ENCODE results near the gene NKD1.

The NKD1 gene

DNA sequence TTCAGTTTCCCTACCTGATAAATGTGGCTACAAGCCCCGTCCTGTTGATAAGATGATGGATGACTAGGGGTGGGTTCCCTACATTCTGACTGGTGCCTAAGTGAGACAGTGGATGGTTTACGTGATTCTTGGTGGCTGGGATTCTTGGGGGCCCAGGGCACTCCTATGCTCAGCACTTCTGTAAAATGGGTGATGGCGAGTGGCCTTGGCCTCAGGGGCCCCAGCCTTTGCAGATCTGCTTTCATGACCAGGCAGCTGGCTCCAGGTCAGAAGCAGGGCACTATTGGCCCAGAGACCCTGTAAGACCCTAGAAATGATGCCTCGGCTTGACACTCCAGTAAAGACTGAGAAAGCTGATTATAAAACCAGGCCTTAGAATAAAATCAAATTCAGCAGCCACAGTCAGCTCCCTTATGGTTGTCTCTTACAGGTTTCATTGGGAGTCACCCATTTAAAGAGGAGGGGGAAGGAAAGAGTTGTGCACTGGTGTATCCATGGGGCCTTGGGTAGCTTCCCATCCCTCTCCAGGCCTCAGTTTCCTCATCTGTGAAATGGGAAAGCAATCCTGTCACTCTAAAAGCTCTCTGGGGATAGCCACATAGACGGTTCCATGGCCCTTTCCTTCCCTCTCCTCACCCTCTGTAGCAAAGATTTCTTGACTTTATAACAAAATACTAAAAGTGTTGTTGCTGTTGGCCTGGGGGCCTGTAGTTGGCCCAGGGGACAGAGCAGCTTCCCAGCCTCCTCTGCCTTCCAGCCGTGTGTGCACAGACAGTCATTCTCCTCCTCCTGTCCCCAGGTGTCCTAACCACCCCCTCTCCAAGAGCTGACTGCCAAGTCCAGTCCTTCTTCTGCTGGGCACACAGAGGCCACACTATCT, 131.7 kb downstream of the NKD1 start:
- peak in 1 of 10 donors; percentile 42 for DNase-seq
- intact Hi-C loops (cut with DNase I): no loop called here

DNA sequence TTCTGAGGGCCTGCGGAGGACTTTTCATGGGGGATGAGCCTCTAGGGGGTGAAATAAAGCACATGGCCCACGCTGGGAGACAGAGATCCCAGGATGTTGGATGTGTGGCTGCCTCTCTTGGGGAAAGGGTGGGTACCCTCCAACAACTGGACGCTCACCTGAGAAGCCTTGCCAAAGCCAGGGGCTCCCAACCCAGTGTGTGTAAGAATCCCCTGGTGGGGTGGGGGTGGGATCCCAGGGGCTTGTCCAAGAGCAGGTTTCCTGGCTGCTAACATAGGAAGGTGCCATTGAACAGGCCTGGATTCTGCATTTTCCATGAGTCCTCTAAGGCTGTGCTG, 132.3 kb downstream of the NKD1 start:
- intact Hi-C loops (cut with DNase I): no loop called here
- peak in 1 of 10 donors; percentile 53 for DNase-seq

DNA sequence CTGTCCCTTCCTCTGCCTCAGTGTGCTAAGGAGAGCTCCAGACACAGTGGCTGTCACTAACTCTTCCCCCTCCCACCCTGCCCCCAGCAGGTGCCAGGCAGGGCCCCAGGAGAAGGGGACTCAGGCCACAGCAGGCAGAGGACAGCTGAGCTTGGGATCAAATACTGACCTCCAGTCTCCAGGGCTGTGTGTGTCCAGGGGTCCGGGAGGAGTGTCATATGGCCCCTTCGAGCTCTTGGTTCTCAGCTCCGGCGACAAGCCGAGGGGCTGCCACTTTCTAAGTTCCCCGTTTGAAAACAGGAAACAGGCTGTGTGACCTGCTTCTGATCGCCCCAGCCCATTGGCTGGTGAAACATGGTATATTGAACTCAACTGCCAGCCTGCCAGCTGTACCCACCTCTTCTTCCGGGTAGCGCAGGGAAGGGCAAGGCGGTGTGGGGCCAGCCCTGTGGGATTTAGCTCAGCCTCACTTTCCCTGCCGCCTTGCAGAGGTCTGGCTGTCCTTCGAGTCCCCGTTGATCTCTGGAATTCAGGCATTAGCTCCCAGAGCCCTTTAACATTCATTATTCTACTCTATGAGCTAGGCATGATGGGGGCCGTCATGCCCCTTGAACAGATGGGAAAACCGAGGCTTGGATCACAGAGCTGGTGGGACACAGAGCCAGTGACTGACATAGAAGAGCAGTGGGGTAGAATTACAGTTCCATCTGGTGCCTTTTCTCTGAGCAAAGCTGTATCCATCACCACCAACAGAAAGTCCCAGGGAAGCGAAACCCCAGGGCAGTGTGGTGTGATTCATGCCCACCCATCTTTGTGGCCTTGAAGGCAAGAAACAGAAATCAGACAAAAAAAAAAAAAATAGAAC, 133.1 kb downstream of the NKD1 start, which contains the start of gene SNX20:
SNX20 (minus strand) TSS at position 292 of the 865 bp plus-strand sequence. CDS start 3,786 bp downstream, outside the sequence.
- intact Hi-C loops (cut with DNase I): no loop called here
- DNase-seq: peak in 1 of 10 donors; percentile 67

DNA sequence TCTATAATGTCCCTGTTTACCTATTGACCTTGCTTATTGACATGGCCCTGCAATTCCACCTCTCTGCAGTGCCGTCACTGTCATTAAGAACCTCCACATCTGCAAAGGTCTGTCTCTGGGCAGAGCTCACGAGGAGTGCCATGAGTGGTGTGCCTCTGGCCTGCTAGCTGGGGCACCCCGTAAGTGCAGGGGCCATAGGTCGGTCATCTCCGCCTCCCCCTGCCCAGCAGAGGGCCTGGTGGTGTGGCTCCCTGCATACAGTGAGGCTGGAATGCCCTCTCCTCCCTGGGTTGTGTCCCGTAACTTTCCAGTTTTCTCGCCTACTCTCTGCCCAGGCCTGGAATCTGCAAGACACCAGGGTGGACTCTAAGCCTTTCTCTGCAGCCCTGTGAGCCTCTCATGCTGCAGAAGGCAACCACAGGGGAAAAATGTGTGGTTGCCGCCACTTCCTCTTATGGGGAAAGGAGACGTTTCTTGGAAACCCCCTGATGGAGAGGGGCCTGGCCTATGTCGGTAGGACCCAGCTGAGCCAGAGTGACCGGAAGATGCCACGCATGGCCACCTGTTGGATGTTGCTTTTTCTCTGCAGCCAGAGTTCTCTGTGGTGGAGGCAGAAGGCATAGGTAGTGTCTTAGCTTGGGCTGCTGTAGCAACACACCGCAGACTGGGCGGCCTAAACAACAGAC, 135.6 kb downstream of the NKD1 start:
- peak in 2 of 10 donors; percentile 67 to 82 for DNase-seq
- intact Hi-C loops (cut with DNase I): no loop called here

DNA sequence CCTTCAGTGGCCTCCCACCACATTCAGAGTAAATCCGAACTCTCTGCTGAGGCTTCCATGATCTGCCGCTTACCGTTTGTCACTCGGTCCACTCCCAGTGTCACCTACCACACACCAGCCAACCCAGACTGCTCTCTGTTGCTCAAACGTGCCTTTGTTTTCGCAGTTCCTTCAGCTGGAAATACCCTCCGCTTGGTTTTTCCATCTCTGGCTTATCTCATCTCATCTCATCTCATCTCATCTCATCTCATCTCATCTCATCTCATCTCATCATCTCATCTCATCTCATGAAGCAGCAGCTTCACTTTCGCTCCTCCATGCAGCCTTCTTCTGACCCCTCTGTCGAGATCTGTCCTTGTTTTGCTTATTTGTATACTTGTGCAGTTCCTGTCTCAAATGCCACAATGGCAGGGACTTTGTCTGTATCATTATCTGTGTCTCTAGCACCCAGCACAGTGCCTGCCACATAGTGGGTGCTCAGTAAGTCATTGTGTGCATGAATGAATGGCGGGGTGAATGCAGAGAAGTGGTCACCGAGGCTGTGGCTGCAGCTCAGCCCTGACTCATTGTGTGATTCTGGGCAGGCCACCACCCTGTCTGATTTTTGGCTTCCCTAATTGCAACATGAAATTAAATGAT, 136.7 kb downstream of the NKD1 start:
- no peak for DNase-seq
- intact Hi-C loops (cut with DNase I): no loop called here

DNA sequence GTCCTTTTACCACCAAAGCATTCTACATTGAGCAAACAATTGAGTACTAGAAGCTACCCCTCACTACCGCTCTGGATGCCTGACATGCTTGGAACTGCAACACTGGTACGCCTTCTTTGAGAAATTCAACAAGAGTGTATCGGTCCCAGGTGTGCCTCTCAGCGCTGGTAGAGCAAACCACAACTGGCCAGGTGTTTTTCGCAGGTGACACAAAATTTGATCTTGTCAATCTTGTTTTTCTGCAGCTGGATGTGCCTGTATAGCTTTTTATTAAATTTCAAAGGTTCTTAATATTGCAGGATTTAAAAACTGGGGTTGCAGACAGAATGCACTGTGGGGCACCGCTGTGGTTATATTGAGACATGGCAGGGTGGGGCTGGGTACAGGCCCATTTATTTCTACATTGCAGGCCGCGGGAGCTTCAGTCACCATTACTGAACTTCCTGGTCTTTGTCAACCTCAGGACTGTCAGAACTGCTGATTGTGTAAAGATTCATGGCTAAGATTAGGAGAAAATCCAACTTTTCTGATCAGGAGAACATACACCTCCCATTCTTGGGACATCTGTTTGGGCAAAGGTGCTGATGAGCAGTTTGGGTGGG, 137.4 kb downstream of the NKD1 start:
- intact Hi-C loops (cut with DNase I): no loop called here
- DNase-seq: no peak

DNA sequence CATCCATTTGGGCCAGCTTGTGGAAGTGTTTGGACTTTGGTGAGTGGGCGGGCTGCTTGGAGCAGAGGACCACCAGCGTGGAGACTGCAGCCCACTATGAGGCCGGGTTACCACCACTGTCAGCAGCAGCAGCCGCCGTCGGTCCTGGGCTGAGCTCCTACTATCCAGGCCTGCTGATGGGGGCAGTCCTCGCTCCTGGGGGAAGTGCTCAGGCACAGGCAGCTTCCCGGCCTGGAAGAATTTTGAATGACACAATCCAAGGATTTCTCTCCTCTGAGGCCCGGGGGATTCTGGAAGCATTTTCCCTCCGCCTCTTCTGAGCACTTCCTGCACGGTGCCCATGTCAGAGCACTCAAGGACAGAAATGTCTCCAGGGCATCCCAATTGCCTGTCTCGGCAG, 139.9 kb downstream of the NKD1 start:
- peak in 2 of 10 donors; percentile 47 to 59 for DNase-seq
- intact Hi-C loops (cut with DNase I): no loop called here

DNA sequence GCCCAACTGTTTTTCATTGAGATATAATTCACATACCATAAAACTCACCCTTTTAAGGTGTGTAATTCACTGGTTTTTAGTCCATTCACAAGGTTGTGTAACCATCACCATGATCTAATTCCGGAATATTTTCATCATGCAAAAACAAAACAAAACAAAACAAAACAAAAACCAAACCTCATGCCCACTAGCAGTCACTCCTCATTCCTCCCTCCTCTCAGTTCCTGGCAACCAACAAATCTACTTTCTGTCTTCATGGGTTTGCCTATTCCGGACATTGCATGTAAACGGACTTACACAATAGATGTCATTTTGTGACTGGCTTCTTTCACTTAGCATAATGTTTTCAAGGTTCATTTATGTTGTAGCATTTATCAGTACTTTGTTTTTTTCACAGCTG, 140.7 kb downstream of the NKD1 start:
- intact Hi-C loops (cut with DNase I): no loop called here
- no peak for DNase-seq

DNA sequence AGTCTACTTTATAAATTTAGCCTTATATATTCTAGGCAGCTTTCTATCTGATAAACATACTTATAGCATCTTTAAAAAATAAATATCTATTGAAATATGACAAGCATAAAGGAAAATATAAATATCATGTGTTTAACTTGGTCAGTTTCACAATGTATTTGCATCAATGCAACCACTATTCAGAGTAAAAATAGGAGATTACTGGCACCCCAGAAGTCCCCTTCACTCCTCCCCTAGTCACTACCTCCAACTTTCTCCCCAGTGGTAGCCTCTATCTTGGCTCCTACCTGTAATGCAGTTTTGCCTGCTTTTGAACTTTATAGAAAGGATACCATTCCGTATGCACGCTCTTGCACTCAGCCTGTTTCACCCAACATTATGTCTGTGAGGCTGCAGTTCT, 142.0 kb downstream of the NKD1 start:
- no peak for DNase-seq
- intact Hi-C loops (cut with DNase I): no loop called here

DNA sequence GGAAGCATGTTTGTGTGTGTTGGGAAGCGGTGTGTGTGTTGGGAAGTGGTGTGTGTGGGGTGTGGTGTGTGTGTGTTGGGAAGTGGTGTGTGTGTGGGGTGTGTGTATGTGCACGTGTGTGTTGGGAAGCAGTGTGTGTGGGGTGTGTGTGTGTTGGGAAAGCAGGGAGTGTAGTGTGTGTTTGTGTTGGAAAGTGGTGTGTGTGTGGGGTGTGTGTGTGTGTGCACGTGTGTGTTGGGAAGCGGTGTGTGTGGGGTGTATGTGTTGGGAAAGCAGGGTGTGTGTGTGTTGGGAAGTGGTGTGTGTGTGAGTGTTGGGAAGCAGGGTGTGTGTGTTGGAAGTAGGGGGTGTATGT, 144.4 kb downstream of the NKD1 start:
- DNase-seq: no peak
- intact Hi-C loops (cut with DNase I): no loop called here

DNA sequence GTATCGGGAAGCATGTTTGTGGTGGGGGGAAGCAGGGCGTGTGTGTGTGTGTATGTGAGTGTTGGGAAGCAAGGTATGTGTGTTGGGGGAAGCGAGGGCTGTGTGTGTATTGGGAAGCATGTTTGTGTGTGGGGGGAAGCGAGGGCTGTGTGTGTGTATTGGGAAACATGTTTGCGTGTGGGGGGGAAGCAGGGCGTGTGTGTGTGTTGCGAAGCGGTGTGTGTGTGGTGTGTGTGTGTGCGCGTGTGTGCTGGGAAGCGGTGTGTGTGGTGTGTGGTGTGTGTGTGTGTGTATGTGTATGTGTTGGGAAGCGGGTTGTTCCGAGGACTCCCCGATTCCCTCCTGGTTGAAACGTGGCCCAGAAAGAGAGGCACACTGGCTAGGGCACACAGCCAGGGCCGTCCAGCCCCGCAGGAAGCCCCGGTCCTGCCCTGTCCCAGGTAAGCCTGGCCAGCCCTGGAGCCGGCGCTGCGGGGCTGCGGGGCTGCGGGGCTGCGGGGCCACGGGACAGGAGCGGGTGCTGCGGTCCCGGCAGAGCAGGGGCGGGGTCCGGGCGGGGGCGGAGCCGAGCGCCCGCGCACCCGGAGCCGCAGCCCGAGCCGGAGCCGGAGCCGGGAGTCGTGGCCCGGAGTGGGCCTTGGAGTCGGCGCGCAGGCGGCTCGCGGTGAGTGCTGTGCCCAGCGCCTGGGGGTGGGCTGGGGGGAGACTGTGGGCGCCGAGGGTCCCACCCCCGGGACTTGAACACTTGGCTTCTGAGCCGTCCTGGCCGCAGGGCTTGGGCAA, 145.0 kb downstream of the NKD1 start, which contains the start of gene NOD2:
NOD2 (plus strand) TSS at position 608 of the 783 bp plus-strand sequence. CDS start 5,890 bp downstream, outside the sequence.
- no peak for DNase-seq
- intact Hi-C loops (cut with DNase I): no loop called here

DNA sequence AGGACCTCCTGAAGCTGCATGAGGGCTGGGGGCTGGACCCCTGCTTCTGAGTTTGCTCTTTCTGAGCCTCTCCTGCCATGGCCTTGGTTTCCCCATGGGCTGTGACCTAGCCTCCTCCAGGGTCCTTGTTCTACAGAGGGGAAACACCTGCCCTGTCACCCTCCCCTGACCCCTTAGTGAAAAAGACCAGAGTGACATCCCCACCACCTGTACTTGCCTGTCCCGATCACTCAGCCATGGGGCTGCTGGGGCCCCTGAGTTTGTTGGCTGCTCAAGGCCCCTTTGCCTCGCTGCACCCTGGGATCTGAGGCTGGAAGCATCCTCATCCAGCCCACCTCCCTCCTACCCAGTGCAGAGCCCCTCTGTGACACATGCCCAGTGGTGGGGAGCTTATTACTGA, 146.0 kb downstream of the NKD1 start:
- intact Hi-C loops (cut with DNase I): no loop called here

DNA sequence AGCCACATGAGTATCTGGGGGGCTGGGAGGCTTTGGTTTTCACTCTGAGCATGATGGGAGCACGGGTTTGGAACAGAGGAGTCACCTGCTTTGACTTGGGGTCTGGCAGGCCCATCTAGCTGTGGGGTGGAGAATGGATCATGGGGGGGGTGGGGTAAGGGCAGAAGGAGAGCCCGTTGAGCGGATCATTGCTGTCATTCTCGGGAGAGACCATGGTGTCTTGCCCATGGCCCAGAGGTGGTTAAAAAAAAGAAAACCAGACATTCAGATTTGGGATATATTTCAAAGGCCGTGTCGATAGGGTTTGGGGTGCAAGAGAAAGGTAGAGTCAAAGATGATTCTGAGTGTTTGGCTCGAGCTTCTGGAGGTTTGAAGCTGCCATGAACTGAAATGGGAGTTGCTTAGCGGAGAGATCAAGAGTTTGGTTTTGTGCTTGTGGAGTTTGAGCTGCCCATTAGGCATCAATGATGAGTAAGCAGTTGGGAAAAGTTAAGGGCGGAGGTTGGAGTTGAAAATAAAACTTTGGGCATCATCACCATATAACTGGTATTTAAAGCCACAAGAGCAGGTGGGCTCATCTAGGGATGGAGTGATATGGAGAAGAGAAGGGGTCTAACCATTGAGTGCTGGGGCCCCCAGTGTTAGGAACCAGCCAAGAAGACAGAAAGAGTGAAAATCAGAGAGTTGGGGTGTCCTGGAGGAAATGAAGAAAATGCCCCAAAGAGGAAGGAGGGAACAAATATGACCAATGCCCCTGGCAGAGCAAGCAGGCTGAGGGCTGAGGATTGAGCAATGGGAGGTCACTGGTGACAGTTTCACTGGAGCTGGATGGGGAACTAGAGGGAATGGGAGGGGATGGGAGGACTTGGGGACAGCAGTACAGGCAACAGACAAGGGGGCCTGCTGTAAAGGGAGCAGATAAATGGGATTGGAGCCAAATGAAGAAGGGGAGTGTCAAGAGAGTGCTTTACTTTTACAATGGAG, 147.1 kb downstream of the NKD1 start:
- intact Hi-C loops (cut with DNase I): no loop called here
- DNase-seq: no peak

More for the DNA sequence above, 146.0 kb downstream of the NKD1 start:
- DNase-seq: no peak

DNA sequence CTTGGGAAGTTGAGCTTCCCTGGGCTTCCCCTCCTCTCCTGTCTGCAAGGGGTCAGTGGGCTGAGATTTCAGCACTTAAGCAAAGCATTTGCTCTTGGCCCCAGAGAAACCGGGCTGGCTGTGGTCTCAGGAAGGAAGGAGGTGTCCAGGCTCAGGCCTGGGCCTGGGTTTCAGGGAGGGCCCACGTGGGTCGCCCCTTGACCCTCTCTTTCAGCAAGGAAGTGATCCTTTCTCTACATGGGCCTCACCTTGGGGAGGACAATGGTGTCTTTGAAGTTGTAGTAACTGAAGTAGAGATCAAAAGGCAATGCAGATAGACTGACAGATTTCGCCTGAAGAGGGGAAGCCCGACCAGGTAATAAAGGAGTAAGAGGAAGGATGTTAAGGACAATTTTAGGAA, 147.9 kb downstream of the NKD1 start:
- intact Hi-C loops (cut with DNase I): no loop called here
- DNase-seq: no peak

DNA sequence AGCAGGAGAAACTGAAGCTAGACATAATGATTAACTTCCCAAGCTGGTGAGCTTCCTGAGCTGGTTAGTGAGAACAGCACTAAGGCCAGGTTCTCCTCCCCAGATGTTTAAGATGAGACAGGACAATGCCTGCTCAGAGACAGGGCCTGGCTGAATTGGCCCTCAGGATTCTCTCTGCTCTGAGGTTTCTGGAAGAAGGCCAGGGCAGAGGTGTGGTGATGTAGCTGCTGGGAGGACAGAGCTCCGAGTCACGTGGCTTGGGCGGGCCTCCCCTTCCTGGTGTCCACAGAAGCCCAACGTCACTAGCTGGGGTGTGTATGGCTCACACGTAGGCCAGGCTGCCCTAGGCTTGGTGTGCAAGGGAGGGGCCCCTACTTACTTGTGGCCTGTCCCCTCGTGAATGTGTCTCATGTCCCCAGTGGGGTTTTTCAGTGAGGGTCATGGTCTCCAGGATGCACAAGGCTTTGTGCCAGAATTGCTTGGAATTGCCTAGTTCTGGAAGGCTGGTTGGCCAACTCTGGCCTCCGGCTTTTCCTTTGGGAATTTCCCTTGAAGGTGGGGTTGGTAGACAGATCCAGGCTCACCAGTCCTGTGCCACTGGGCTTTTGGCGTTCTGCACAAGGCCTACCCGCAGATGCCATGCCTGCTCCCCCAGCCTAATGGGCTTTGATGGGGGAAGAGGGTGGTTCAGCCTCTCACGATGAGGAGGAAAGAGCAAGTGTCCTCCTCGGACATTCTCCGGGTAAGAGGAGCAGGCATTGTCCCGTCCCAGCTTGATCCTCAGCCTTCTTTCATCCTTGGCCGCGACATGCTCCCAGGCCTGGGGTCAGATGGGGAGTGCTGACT, 148.6 kb downstream of the NKD1 start:
- intact Hi-C loops (cut with DNase I): no loop called here

DNA sequence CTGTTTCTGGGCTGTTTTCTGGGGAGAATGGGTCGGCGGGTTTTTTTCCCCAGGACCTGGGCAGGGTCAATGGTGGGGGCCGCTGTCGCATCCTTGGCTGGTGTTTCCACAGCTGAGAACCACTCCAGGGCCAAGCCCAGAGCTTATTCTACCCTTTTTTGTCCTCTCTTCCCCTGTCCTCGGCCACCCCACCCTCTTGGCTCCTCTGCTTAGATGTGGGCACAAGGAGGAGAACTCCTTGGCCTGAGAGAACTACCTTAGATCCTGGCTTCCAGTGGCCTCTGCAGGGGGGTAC, 149.2 kb downstream of the NKD1 start:
- DNase-seq: no peak
- intact Hi-C loops (cut with DNase I): no loop called here

More for the DNA sequence above, 148.6 kb downstream of the NKD1 start:
- DNase-seq: peak in 1 of 10 donors; percentile 75
